ENCODE data around the gene FOXB2.
"Not testable (repeated sequence)": the region's sequence is repeated elsewhere in the genome, so short reads cannot be mapped to it uniquely, and the experiment has no call there.

FOXB2 gene

DNA sequence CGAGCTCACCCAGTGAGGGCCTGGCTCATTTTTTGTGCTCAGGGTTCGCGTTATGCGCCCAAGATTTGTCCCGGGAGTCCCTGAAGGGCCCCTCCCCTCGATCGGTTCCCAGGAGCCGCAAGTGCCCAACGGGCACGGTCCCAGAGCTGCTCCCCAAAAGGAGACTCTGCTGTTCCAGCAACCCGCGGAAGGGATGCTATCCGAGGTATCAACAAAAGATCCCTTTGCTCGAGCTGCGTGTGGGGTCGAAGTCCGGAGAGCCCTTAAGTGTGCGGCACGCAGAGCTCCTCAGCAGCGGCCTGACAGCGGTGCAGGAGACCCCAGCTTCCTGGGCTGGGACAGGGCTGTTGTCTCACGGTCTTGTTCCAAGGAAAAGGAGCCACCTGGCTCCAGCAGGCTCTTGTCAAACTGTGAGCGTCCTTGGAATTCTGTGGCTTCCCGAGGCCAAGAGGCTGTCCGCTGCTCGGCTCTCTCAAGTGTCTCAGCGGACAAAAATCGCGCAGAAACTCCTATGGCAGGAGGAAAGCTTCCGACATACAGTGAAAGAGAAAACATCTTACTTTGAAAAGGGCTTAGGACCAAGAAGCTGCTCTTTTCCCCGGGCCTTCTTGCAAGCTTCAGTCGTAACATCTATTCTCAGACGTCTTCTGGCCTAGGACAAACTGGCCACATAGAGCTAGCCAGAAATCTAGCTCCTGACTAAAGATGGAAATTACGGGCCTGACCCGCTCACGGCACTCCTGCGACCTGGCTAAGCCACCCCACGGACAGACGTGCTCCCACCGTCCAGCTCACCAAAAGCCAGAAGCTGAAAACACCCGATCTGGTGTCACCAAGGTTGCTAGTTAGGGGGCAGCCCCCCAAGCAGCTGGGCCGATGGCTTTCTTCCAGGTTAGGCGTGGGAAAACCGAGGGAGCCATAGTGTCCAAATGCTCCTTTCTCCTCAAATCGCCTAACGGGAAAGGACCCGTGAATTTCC, 2.6 kb upstream of the FOXB2 start:
- no peak for DNase-seq (ENCODE audit: low read depth)

DNA sequence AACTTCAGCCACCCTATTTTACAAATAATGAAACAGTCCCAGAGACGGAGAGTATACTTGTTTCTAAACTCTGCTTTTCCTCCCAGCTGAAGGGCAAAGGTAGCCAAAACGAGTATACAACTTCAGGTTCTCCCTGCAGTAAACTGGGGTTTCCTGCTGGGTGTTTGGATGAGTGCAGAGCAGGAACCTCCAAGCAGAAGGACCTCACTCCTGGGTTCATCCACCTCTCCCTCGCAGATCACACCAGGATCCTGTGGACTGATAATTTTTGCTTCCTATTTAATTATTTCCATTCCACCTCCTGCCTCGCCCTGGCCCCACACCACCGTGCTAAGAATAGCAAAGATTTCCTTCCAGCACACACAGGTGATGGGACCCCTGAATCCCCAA, 2.0 kb upstream of the FOXB2 start:
- no peak for DNase-seq (ENCODE audit: low read depth)

DNA sequence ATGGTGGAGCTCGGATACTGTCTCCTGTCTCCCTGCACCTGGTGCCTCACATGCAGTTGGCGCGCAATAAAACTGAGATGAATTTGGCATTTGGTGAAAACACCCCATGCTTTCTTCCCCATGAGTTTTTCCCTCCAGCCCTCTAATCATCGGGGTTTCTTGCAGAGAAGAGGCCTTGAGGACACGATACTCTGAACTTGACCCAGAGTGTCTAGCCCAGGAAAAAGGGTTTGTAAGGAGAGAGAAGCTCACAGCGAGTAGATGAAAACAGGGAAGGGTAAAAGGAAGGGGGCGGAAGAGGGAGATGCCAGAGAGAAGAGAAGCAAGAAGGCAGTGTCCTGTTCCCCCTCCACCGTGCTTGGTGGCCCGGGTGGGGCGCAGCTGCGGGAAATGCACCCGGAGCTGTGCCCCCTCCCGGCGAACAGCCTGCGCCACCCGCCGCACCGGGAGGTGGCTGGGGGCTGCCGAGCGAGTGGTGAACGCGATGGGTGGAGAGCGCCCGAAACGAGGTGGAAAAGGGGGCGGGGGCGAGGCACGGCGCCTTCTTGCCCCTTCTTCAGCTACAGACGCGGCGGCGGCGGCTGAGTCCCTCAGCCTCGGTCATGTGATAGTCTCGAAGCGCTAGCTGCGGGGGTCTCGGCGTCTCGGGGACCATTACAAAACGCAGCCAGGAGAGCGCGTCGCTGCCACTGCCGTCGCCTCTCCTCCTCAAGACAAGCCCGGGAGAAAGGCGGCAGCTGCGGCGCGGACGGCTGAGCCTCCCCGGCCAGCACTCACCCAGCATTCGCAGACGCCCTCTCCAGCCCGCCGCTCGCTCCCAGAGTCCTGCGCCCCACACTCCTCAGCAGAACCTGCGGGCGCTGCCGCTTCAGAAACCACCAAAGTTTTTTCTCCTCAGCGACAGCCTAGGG, 1.1 kb upstream of the FOXB2 start:
- no peak for DNase-seq (ENCODE audit: low read depth)

DNA sequence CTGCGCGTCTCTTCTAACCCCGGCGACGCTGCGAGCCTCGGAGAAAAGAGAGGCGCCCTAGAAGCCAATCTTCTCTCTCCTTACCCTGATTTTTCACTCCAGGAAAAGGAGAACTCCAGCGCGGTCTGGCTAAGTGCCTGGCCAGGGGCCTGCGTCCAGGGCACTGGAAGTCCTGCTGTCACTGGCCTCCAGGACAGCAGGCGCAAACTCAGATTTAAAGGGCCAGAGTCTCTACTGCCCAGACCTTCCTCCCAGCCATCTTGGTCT, 553 bp upstream of the FOXB2 start:
- no peak for DNase-seq (ENCODE audit: low read depth)

GRCh38 chr9:77019926-77020412, 514 bp downstream of the FOXB2 start:
- DNase-seq (ENCODE audit: low read depth): no peak

DNA sequence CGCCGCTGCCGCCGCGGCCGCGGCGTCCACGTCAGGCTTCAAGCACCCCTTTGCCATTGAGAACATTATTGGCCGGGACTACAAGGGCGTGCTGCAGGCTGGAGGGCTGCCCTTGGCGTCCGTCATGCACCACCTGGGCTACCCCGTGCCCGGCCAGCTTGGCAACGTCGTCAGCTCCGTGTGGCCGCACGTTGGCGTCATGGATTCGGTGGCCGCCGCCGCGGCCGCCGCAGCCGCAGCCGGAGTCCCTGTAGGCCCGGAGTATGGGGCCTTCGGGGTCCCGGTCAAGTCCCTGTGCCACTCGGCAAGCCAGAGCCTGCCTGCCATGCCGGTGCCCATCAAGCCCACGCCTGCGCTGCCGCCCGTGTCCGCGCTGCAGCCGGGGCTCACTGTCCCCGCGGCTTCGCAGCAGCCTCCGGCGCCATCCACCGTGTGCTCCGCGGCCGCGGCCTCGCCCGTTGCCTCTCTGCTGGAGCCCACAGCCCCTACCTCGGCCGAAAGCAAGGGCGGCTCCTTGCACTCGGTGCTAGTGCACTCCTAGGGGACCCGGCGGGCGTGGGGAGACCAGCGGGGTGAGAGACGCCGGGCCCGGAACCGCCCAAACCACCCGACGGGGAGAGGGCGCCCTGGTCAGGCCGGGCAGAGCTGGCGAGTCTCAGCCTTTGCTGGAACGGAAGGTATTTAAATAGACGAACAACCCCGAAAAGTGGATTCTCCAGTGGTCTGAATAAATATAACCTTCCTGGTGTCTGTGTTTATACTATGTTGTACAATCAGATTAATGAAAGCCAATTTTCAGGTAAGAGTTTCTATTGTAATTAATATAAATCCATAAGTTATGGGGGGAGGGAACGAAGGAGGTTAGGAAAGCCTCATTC, 1.2 kb downstream of the FOXB2 start:
- no peak for DNase-seq (ENCODE audit: low read depth)

DNA sequence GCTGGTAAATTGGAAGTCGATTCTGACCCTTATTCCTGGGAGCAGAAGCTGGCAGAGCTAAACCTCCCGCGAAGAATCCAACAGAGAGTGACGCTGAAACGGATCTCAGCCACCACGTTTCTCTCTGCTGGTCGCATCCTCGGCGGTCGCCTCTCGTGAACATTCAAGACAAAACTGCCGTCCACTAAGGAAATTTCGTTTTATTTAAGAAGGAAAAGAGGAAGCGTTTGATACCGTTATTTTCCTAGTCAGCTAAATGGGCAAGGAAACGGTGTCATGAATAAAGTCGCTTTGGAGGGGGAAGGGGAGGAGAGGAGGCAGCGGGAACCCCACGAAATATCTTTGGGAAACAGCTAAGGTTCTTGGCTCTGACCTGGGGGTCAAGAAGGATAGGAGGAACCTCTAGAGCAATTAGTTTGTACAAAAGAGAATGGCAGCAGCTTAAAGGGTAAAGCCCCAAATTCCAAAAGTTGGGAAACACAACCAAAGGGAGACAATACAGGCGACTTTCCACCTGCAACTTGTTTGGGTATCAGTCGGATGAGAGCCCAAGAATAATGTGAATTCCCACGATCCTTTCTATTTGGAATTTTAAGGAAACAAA, 1.9 kb downstream of the FOXB2 start:
- DNase-seq (ENCODE audit: low read depth): no peak

DNA sequence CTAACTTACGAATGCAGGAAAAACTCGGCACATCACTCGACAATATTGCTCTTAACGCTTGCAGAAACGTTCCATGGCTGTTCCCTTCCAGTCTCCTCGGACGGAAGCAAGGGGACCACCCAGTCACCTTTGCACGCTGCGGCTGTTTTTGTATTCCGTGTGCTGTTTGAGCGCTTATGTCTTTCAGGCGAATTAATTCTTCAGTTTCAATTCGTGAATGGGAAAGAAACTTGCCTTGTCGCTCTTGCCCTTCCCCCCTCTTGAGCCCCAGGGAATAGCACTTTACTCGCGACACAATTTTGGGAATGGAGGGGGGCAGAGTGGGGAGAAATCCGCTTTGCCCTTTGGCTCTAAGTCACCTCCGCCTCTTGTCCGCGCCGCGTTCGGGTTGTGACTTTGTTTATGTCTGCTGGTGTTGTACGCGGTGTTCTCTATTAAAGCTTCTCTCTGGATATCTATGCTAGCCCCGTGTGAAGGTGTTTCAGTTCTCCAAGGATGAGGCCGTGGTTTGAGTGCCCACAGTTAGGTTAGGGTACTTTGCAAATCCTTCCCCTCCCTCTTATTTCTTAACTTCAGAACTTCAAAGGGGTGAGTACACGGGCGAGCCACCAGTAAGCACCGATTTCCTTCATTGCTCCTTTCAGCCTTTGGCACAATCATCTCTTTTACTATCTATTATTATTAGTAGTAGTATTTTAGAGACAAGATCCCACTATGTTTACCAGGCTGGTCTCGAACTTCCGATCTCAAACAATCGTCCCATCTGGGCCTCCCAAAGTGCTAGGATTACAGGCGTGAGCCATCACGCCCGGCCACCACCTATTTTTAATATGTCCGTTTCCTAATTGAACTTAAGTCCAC, 2.7 kb downstream of the FOXB2 start:
- DNase-seq (ENCODE audit: low read depth): no peak

DNA sequence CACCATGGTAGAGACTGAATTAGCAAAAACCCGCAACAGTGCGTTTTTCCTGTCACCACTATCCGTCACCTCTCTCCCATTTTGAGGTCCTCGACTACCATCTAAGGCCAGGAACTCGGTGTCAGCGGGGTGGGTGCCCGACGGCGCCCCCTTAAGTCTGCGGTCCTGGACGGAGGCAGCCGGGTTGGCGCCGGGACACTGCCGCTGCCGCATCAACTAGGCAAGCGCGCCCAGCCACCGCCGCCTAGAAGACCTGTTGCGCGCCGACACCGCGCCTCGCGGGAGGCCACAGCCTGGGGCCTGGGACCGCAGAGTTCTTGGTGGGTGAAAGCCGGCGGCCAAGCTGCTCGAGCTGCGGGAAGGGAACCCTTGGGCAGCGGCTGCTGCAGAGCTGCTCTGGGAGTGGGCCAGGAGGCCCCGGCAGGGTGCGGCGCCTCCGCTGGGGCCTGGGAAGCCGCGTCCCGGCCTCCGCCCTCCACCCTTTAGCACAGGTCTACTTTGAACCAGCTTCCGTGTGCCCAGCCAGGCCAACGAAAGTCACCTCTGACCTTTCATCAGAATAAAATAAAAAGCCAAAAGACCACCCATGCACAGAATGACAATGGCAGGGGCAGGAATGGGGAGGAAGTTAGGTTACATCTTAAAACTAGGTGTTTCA, 3.5 kb downstream of the FOXB2 start:
- DNase-seq (ENCODE audit: low read depth): no peak

GRCh38 chr9:77023726-77024125, 4.3 kb downstream of the FOXB2 start:
- no peak for DNase-seq (ENCODE audit: low read depth)

DNA sequence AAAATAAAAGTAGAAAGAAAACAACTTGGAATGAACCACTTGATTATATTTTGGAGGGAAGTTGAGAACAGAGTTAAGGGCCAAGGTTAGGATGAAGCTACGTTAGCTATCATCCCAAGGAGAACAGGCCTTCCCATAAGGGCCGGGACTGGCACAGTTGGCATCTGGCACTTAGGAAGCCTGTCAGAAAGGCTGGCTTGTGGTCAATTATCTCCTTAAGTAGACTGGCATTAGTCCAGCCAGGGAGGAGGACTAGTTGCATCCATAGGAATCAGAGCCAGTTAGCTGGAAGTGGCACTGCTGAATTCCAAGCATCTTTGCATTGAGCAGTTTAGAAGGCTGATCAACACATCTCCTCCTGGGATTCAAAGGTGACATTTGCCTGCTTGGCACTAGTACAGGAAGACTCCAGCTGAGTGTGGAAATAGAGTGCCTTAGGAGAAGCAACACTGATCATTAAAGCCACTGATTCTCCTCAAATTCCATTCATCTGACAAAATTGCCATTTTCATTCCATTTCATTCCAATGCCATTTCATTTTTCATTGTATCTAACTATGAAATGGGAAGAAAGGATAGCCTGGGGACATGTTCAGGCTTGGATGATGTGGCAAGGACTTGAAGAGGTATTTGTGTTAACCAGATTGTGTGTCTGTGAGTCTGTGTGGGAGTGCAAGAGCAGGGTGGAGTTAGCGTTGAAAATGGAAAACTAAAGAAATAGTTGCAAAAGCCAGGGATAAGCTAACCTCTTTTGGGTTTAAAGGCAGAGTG, 5.5 kb downstream of the FOXB2 start:
- DNase-seq (ENCODE audit: low read depth): no peak

DNA sequence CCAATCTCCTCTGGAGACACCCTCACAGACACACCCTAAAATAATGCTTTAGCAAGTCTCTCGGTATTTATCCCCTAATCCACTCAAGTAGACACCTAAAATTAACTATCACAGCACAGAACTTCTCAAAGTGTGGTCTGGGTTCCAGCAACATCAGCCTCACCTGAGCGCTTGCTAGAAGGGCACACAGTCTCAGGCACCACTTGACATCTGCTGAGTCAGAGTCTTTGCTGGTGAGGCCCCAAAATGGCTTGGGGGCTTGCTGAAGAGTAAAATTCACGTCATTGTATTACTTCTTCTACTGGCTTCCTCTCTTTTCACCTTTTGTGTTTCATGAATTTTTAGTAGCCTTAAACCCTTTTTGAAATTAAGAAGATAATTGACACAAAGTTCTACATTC, 9.0 kb downstream of the FOXB2 start:
- no peak for DNase-seq (ENCODE audit: low read depth)

- no peak for DNase-seq (ENCODE audit: low read depth)
Measured at GRCh38 chr9:77030045-77030444, 10.6 kb downstream of the FOXB2 start.

DNA sequence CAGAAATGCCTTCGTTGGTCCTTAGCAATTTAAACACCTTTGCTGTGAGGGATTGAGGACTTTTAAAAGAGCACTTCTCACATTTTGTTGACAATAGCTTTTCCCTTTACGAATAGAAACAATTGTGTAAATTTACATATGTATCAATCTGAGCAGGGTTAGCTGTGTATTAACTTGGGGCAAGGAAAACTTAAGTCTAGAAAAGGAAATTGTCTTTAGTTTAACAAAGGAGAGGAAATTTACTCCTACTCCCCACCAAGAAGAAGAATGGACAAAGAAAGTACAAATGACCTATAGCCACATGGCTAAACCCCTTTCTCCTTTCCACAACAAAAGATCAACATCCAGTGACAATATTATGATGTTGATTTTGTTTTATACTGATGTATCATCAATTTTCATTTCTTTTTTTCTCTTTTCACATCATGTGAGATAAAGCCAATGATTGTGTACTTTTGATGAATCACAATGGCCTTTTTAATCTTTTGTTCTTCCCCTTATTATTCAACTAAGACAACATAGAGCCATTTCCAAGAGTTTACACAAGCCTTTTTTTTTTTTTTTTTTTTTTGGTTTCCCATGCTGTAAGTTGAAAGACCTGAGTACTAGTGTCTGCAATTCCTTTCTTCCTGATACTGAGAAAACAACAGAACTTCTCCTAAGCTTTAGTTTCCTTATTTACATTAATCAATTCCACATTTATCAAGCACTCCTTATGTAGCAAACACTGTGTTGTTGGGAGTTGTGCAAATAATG, 19.0 kb downstream of the FOXB2 start:
- no peak for DNase-seq (ENCODE audit: low read depth)

GRCh38 chr9:77040340-77040739, 20.9 kb downstream of the FOXB2 start:
- DNase-seq (ENCODE audit: low read depth): no peak

GRCh38 chr9:77043743-77044142, 24.3 kb downstream of the FOXB2 start:
- not testable (repeated sequence) for DNase-seq (ENCODE audit: low read depth)

DNA sequence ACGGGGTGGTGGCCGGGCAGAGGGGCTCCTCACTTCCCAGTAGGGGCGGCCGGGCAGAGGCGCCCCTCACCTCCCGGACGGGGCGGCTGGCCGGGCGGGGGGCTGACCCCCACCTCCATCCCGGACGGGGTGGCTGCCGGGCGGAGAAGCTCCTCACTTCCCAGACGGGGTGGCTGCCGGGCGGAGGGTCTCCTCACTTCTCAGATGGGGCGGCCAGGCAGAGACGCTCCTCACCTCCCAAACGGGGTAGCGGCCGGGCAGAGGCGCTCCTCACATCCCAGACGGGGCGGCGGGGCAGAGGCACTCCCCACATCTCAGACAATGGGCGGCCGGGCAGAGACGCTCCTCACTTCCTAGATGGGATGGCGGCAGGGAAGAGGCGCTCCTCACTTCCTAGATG, 41.2 kb downstream of the FOXB2 start:
- DNase-seq (ENCODE audit: low read depth): not testable (repeated sequence)

- DNase-seq (ENCODE audit: low read depth): peak; percentile 76
Measured at GRCh38 chr9:77063645-77064285, 44.3 kb downstream of the FOXB2 start.

Measured in ELR (cell line).